GM12801 (cell line): ENCODE results near the gene IGF2.

Source experiments
- TF ChIP-seq, protein P1 (sequence below): IDR thresholded peaks from one replicate; pipeline ENCODE4 v1.5.1; 2011; ENCODE audit warnings: control low read depth; ENCODE audit not compliant: insufficient read length; ENCODE audit errors: extremely low read depth

IGF2 gene

DNA sequence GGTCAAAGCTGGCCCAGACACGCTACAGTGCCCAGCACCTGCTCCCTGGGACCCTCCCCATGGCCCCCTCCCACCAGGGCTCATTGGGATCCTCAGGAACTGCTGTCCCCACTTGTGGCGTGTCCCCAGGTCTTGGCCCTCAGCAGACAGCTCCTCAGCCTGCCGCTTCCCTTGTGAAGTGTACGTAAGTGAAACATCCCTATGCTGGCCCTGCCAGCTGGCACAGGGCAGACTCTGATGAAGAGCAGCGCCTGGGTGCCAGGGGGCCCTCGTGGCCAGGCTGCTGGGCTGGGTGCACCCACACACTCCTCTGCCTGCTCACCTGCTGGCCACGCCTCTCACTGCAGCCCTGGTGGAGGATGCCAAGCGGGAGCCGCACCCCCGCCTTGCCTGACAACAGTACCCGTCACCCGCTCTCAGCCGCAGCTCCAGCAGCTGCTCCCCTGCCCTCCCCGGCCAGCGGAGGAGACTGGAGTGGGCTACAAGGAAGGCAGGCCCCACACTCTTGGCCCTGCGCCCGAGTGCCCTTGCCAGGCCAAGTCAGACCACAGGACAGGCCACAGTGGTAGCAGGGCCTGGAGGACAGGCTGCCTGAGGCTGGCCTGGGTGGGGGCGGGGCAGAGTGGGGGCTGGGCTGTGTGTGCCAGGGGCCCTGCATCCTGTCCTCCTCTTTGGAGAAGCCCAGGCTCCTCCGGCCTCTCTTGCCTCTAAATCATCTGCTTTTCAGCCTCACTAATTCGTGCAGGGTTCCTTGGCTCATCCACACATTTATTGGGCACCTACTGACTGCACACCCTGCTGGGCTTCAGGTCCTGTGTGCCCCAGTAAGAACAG, 39.5 kb downstream of the IGF2 start:
- TF ChIP-seq, protein P1, sequence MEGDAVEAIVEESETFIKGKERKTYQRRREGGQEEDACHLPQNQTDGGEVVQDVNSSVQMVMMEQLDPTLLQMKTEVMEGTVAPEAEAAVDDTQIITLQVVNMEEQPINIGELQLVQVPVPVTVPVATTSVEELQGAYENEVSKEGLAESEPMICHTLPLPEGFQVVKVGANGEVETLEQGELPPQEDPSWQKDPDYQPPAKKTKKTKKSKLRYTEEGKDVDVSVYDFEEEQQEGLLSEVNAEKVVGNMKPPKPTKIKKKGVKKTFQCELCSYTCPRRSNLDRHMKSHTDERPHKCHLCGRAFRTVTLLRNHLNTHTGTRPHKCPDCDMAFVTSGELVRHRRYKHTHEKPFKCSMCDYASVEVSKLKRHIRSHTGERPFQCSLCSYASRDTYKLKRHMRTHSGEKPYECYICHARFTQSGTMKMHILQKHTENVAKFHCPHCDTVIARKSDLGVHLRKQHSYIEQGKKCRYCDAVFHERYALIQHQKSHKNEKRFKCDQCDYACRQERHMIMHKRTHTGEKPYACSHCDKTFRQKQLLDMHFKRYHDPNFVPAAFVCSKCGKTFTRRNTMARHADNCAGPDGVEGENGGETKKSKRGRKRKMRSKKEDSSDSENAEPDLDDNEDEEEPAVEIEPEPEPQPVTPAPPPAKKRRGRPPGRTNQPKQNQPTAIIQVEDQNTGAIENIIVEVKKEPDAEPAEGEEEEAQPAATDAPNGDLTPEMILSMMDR, result no peak

DNA sequence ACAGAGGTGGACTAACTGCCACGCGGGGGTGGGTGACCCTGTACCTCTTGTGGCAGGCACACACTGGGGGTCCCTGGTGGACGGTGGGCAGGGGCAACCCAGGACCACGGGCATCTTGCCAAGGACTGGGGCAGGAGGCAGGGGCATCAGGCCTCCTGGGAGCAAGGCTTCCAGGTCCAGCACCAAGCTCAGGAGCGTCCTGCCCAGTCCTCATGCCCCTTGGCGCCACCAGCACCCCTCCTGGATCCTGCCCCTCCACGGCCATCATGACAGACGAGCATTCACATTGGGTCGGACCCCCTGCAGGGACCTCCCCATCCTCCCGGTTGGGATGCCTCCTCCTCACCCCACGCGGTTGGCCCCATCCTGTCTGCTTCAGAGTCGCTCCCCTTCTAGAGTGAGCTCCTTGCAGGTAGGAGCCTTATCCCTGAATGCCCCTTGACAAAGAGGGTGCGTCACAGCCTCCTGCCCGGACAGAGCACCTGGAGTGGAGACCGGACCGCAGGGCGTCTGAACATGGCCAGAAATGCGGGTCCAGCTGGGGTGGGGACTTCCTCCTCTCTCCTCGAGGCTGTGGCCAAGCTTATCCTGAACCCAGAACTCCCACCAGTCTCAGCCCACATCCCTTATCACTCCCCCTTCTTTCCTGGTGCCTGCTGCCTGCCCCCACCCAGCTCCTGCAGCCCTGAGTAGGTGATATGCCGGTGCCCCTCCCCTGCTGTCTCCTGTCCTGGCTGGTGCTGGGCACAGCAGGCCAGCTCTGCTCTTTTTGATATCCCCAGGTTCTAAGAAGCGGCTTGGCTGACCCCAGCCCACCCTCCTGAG, 40.3 kb downstream of the IGF2 start:
- TF ChIP-seq, protein P1, result no peak

DNA sequence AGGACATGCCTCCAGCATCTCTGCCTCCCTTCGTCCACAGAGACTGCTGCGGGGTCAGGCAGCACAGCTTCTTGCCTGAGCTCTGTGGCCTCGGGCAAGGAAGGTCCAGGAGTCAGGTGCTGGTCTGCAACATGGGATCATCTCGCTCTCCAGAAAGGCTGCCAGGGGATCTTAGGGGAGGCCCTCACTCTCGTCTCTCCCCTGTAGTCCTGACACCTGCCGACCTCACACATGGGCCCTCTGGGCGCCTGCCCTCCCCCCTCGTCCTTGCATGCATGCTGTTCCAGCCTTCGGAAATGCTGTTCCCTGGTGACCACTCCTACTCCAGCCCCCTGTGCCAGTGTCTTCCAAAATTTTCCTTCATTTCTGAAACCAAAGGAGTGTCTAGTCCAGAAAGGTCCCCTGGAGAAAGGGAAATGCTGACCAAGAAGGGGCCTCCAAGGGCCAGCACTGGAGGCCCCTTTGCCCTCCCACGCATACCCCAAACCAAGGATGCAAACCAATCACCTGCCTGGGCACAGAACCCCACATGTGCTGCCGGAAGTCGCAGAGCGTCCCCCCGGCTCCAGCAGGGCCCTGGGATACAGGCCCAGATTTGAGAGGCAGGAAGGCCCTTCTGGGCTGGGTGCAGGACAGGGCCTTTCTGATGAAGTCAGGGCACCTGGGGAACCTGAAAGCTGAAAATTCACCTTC, 41.0 kb downstream of the IGF2 start:
- TF ChIP-seq, protein P1, result no peak

DNA sequence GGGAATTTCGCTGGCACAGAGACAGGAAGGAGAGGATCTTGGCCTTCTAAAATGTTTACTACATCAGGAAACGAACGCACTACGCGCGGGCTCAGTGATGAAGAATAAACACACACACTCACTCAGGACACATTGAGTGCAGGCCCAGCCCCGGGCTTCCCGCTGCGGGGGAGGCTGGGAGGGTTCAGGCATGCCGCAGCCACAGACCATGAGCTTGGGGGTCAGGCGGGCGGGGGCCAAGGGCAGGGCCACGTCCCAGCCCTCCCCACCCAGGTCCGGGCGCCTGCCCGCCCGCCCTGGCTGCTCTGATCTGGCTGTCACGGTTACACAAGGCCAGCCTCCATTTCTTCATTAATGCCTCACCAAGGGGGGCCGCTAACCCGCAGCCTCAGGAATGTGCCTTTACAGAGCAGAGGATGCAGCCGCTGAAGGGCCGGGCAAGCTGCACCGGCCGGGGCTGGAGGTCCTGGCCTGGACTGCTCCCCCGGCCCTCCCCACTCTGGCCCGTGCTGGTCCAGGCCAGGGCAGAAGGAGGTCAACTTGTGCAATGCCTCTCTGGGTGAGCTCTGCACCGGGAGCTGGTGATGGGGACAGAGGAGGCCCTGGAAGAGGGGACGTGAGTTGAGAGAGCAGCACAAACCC, 41.7 kb downstream of the IGF2 start:
- TF ChIP-seq, protein P1, result no peak

DNA sequence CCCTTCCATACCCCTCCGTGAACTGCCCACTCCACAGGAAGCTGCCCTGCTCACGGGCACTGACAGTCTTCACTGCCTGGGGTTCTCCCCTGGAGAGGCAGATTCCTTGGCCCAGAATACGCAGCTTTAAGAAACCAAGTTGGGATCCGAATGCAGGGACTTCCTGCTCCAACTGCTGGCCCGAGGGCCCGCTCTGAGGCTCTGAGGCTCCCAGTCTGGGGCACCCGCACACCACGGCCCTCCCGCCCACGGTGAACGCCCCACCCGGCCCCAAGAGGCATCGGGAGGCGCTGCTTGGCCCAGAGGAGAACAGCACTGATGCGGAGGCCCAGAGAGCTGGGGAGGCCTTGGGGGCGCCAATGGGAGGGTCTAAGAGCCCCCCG, 42.3 kb downstream of the IGF2 start:
- TF ChIP-seq, protein P1, result no peak

DNA sequence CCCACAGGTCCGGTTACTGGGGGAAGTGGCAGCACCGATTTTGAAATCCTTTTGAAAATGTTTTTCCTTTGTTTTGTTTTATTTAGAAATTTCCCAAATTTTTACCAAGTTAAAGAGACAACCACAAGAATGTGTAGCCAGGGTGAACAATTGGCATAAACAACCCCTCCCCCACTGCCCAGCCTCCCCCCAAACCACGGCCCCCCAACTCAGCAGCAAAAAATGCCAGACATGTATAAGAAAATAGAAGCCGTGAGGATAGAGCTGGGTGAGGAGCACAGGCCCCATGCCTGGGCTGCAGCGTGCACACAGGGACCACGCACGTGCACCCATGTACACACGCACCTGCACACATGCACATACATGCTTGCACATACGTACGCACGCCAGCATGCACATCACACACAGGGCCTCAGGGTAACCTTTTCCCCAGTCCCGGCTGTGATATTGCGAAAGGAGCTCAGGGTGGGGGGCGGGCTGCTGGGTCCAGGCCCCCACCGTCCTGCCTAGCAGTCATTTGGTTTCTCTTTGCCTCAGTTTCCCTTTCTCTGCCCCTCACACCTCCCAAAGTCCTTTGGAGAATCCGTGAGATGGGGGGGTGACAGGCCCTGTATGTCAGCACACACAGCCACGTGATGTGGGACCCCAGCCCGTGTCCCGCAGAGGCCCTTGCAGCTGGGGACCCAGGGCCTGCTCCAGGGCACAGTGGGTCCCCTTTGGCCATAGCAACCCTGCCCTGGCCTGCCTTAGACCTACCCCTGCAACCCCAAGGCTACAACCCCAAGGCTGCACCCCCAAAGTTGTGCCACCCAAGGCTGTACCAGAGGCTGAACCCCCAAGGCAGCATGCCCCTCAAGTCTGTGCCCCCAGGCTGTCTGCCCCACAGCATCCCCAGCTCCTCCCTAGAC, 42.9 kb downstream of the IGF2 start:
- TF ChIP-seq, protein P1, result no peak
